ENCODE results near the gene NUP62.
A peak's percentile ranks its signal among the peaks of the same experiment; 100 is the strongest.

Gene NUP62

DNA sequence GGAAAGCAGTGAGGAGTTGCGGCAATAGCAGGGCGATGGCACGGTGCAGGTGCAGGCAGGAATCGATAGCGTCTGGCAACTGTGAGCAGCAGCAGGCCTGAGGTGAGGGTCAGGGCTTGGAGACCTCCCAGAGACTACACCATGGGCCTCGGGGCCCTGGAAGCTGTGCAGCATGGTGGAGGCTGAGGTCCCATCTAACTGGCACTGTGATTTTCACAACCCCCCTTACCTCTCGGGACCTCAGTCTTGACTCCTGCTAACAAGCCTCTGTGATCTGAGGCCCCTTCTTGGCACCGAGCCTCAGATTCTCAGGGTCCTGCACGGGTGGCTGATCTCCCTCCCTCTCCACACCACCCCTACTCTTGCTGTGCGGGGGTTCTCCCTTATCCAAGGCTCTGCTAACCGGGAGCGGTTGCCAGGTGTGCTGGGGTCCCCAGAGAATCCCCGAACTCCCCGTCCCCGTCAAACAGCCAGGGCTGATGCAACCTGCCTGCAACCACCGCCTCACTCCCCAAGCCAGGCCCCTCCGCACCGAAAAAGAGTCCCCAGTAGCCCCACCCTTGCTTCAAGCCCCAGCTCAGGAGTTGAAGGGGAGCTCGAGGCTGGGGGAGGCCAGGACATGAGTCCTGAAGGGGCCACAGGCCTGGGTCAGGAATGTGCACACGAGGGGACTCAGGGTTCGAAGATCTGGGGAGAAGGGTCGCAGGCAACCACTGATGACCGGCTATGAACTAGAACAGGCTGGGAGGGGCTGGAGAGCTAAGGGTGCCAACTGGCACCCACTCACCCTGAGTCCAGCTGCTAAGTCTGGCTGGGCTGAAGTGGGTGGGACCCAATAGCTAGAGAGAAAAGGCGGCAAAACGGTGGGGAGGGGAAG is 5.1 kb downstream of the NUP62 start:
- no peak for DNase-seq

GRCh38 chr19:49923055-49924003 is 6.0 kb downstream of the NUP62 start:
- no peak for DNase-seq

- DNase-seq = no peak
These were observed 7.2 kb downstream of the NUP62 start for GRCh38 chr19:49921871-49922795.

GRCh38 chr19:49920624-49921363 is 8.5 kb downstream of the NUP62 start:
- no peak for DNase-seq

- no peak for DNase-seq
These were observed 11.2 kb downstream of the NUP62 start for GRCh38 chr19:49918089-49918488.

DNA sequence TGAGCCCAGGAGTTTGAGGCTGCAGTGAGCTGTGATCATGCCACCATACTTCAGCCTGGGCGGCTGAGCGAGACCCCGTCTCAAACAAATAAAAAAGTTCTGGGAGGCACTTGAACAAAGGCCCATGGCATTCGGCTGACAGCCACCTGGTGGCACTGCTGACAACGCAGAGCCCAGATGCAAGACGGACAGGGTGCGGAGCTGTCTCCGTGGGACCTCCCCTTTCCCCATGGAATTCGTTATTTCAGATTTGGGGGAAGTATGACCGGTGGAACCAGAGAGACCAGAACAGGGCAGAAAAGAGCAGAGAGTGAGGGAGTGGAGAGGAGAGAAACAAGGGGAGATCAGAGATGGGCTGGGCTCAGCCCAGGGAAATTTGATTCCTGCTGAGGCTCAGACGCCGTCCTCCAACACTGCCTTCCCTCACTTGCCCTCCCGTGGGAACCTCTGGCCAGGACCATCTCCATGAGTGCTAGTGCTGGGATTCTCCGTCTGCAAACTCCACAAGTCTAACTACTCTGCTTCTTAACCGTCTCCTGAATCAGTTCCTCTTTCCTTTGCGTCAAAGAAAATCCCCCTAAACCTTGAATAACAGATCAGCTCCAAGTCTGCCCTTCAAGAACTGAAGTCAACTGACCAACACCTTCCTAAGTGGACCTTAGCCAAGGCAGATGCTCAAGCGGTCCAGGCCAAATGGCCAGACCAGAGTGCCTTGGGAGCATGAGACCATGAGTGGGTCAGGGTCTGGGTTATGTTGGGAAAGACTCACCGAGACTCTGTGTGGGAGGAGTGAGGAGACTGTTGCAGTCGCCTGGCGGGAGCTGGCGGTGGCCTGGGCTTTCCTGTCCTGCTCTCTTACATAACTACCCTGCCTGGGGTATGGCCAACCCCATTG is 12.2 kb downstream of the NUP62 start:
- no peak for DNase-seq

DNA sequence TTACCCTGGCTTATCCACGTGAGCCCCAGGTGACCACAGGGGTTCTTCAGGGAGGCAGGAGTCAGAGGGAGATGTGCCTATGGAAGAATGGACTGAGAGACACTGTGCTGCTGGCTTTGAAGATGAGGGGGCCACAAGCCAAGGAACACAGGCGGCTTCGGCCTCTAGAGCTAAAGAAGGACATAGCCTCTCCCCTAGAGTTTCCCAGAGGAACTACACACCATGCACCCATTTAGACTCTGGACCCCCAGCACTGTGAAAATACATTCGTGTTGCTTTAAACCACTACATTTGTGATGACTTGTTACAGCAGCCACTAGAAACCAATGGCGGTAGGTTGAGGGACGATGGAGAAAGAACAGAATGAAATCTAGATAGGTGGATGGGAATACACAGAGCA is 14.0 kb downstream of the NUP62 start:
- no peak for DNase-seq

- no peak for DNase-seq
These were observed 15.6 kb downstream of the NUP62 start for GRCh38 chr19:49913720-49914119.

GRCh38 chr19:49912965-49913685 is 16.2 kb downstream of the NUP62 start:
- DNase-seq = no peak

- peak; percentile 51 for DNase-seq
These were observed 17.7 kb downstream of the NUP62 start for GRCh38 chr19:49911381-49912145.

GRCh38 chr19:49910179-49910578 is 19.1 kb downstream of the NUP62 start:
- no peak for DNase-seq

- DNase-seq = no peak
These were observed 20.6 kb downstream of the NUP62 start for GRCh38 chr19:49908480-49909420.

DNA sequence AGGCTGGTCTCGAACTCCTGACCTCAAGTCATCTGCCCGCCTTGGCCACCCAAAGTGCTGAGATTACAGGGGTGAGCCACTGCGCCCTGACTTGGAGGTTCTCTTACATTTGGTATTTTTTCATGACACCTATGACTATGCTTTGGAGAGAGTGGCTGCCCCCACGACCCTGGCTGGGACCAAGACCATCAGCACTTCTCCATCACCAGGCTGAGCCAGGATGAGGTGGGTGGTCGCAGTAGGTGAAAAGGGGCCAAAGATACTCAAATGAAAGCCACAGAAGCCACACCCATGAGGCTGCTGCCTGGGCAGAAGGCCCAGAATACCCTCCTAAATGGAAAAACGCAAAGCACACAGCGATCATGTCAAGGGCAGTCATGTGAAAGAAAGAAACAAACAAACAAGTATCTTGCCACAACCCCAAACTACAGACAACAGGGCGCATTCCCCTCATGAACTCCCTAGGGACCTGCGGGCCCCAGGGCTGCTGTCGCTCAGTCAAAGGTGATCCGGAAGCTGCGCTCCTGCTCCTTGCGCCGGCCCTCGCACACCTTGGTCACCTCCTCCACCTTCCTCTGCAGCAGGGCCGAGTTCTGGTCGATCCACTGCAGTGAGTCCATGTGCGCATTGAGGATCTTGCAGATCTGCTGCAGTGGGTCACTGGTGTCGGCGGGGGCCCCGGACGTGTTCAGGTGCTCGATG is 21.4 kb downstream of the NUP62 start:
- no peak for DNase-seq

DNA sequence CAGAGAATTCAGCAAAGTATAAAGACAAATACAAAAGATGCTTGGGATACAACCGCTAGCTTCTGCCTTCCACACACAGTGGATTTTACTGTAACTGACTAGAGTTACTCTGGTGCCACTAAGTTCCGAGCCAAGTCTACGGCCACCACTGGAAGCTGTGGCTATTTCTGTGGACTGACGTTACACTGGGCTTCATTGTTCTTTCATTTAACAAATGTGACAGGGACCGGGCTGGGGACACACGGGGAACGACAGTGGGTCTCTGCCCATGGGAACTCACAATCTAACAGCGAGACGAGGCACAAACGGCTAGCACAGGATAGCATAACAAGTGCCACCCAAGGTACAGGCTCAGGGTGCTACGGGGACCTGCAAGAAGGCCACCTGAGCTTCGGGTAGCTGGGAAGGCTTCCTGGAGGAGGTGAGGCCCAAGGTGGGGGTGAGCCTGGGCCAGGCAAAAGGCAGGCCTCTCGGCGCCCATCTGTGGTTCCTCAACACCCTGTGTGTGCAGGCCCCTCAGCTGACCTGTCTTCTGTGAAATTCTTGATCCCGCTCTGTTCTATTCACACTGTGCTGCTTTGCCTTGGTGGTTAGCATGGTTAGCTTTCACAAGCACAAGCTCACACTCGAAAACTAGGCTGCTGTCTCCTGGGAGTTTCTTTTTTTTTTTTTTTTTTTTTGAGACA is 22.3 kb downstream of the NUP62 start:
- DNase-seq = no peak

GRCh38 chr19:49904136-49904535 is 25.2 kb downstream of the NUP62 start:
- no peak for DNase-seq

DNA sequence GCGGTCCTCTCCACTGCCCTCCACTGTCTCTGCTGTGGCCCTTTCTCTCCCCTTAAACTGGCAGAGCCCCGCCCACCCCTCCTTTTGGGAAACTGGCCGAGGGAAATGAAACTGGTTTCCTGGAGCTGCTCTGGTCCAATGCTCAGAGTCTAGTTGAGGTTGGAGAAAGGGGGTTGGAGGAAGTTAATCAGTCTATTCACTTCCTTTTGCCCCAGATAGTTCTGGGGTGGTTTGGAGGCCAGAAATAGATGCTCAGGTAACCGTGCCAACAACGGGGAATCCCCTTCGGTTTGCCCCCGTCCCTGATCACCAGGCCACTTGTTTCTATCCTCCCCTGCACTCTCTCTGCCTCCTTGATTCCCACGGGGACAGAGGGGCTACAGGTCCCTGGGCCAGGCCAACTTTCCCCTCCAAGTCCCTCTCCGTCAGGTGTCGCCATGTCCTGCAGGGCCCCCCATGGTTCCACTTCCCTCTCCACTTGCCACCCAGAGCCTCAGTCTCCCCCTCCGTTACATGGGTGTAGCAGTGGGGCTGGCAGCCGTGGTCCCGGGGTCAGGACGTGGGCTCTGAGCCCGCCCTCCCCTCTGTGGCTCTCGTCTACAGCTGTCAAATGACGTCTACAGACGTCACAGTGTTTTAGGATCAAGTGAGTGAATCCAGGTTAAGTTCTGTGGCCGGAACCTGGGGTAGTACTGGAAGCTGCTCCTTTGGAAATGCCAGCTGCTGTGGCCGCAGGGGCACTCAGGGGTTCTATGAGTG is 32.3 kb downstream of the NUP62 start, which contains the start of gene IL4I1:
Gene IL4I1 (minus strand): TSS at position 25 of the 759 bp plus-strand sequence. CDS start 727 bp downstream, outside the sequence.
- DNase-seq = peak; percentile 92
